GM12801 (cell line): ENCODE data around the gene PRRX1.

Source experiments
- TF ChIP-seq, protein P1 (sequence below): IDR thresholded peaks from one replicate; pipeline ENCODE4 v1.5.1; 2011; ENCODE audit warnings: control low read depth; ENCODE audit not compliant: insufficient read length; ENCODE audit errors: extremely low read depth

The PRRX1 gene

DNA sequence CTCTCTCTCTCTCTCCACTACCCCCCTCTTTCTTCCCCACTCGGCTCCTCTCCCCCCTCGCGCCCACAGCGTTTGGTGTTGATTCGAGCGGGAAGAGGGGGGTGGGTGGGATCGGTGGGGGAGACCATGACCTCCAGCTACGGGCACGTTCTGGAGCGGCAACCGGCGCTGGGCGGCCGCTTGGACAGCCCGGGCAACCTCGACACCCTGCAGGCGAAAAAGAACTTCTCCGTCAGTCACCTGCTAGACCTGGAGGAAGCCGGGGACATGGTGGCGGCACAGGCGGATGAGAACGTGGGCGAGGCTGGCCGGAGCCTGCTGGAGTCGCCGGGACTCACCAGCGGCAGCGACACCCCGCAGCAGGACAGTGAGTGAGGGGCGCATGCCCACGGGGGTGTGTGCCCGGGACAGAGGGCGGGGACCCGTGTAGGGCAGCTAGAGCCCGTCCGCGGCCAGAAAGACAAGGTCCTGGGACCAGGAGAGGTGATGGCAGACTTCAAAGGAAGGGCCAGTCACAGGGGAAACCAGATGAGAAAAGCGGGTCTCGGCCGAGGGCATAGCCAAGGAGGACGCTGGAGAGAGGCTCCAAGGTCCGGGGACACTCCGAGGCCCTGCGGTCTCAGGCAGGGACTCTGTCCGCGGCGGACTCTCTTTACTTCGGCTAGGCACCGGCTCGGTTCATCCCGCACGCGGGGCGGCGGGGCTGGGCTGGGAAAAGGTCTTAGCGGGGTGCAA lies at the start of gene PRRX1:
PRRX1 (plus strand) TSS at position 39 of the 735 bp plus-strand sequence; CDS start at position 127, 88 bp downstream.
- TF ChIP-seq, protein P1, sequence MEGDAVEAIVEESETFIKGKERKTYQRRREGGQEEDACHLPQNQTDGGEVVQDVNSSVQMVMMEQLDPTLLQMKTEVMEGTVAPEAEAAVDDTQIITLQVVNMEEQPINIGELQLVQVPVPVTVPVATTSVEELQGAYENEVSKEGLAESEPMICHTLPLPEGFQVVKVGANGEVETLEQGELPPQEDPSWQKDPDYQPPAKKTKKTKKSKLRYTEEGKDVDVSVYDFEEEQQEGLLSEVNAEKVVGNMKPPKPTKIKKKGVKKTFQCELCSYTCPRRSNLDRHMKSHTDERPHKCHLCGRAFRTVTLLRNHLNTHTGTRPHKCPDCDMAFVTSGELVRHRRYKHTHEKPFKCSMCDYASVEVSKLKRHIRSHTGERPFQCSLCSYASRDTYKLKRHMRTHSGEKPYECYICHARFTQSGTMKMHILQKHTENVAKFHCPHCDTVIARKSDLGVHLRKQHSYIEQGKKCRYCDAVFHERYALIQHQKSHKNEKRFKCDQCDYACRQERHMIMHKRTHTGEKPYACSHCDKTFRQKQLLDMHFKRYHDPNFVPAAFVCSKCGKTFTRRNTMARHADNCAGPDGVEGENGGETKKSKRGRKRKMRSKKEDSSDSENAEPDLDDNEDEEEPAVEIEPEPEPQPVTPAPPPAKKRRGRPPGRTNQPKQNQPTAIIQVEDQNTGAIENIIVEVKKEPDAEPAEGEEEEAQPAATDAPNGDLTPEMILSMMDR = no peak

DNA sequence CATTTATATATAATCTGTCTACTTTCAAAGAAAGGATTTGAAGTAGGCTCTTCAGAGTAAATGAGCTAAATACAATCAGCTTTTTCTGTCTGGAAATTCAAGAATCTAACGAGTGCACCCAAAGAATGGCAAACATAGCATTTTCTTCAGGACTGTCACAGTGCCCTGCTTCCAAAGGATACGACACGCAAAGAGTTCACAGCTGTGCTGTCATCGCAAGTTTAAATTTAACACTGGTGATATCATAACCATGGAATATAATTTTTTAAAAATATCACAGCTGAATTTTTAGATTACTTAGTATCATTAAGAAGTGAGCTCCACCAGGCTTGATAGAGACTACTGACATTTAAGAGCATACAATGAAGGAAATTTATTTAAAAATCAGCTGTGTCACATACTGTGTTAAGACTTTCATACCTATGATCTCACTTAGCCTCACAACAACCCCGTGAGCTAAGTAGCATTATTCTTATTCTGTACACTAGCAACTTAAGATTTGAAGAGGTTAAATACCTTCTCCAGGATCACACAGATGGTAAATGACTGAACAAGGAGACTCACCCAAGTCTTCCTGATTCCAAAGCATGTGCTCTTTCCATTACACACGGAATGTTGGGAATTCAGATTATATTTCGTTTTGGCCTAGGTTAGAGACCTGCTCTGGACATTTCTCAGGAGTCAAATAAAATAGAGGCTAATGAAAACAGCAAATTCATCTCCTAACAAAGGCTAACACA lies 46.2 kb upstream of the PRRX1 start:
- TF ChIP-seq, protein P1 = no peak

DNA sequence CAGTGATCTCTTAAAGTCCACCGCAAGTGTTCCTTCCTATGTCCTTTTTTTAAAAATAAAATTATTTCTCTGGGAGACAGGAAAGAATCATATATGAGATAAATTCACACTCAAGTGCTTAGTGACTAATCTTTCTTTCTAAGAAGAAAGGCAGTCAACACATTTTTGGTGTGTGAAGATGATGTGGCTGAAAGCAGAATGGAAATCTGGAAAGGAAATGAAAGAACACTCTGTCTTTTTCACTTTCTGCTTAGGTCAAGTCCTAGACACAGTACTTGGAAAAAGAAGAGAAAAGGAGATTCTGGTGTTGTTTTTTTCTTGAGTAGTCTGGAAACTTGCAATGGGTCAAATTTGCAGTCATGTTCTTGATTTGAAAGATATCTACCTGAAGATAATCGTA lies 45.5 kb upstream of the PRRX1 start:
- TF ChIP-seq, protein P1 = no peak

DNA sequence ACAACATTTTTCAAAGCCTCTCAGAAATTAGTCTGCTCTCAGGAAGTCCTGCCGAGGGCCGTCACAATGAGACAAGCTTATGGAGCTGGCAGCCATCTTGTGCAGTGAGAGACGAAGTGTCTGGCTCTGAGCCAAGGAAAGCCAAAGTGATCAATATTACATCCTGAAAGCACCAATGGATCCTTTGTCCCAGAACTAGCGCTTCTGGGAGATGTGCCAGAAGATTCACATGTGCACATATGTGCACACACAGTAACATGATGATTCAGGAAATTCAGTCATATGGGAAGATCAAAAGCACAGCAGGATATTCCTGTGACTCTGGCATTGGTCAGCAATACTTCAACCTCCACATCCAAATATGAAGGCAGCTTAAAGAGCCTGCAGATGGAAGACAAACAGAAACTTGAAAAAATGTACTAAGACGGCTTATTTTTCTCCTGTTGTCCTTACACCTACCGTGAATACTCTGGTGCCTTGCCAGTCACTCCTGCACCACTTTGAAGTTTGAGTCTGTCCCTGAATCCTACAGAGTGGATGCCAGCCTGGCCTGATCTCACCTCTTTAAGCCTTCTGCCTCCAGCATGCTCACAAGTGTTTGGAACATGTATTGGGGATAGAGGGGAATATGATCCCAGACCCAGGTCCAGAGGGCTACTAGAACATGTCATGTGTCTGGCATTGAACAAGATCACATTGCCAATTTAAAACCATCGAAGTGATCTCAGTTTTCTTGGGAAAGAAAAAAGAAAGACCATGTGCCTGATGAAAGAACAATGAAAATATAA lies 44.5 kb upstream of the PRRX1 start:
- TF ChIP-seq, protein P1 = no peak

DNA sequence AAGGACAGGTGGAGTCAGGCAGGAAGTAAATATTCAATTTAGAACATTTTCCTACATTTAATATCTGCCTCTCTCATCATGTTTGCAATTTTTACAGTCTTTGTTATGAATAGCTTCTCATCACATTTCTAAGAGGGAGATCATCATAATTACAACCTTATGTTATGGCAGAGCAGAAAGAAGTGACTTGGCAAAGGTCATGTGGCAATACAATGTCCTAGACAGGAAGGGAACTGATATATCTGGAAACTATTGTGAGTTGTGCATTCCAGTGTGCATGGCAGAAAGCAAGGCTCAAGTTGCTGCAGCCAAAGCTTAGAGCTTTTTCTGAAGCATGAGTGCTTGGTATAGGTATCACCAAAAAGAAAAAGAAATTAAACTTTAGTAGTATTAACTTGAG lies 43.8 kb upstream of the PRRX1 start:
- TF ChIP-seq, protein P1 = no peak

DNA sequence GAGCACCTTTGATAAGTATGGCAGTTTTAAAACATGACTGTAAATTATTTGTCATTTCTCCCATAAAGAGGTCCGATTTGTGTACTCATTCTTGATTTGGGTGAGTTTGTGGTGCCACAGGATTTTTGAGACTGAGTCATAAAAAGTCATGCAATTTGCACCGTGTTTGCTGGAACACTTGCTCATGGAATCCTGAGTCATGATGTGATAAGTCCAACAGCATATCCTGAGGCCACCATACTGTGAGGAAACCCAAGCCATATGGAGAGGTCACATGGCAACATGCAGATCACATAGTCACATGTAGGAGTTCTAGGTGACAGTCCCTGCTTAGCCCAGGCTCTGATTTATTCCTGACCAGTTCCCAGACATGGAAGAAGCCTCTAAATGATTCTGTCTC lies 40.8 kb upstream of the PRRX1 start:
- TF ChIP-seq, protein P1 = no peak

DNA sequence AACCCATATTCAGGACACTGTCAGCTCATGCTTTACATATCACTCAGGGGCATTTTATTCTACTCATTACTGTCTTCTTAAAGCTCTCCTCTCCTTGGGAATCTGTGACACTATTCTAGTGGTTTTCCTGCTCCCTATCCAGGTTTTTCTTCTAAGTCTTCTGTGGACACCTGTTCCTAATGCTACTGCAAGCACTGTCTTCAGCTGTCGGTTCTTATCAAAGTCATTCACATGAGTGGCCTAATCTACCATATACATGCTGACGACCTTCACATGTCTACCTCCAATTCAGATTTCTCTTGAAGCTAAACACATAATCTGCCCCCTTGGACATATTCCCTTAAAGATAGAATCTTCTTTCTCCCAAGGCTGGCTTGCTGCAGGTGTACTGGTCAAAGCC lies 39.8 kb upstream of the PRRX1 start:
- TF ChIP-seq, protein P1 = no peak
